Measurements from ENCODE around the gene OTULIN.

- TF ChIP-seq, protein P1, sequence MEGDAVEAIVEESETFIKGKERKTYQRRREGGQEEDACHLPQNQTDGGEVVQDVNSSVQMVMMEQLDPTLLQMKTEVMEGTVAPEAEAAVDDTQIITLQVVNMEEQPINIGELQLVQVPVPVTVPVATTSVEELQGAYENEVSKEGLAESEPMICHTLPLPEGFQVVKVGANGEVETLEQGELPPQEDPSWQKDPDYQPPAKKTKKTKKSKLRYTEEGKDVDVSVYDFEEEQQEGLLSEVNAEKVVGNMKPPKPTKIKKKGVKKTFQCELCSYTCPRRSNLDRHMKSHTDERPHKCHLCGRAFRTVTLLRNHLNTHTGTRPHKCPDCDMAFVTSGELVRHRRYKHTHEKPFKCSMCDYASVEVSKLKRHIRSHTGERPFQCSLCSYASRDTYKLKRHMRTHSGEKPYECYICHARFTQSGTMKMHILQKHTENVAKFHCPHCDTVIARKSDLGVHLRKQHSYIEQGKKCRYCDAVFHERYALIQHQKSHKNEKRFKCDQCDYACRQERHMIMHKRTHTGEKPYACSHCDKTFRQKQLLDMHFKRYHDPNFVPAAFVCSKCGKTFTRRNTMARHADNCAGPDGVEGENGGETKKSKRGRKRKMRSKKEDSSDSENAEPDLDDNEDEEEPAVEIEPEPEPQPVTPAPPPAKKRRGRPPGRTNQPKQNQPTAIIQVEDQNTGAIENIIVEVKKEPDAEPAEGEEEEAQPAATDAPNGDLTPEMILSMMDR (IDR thresholded peaks at IDR 0.05) = no peak
- no peak for TF ChIP-seq POLR2A (IDR thresholded peaks at IDR 0.05)
Measured at GRCh38 chr5:14663734-14664269, 716 bp upstream of the OTULIN start.

All from right lobe of liver (tissue), 4 donors.